ENCODE results near the gene PPP1R15A. TPM values are rescaled to one million over a fixed set of nuclear protein-coding genes. Genes with fewer than 3 reads are reported as not detected.

The PPP1R15A gene
- total RNA-seq: 66.1 and 221 TPM in 2 replicates

DNA sequence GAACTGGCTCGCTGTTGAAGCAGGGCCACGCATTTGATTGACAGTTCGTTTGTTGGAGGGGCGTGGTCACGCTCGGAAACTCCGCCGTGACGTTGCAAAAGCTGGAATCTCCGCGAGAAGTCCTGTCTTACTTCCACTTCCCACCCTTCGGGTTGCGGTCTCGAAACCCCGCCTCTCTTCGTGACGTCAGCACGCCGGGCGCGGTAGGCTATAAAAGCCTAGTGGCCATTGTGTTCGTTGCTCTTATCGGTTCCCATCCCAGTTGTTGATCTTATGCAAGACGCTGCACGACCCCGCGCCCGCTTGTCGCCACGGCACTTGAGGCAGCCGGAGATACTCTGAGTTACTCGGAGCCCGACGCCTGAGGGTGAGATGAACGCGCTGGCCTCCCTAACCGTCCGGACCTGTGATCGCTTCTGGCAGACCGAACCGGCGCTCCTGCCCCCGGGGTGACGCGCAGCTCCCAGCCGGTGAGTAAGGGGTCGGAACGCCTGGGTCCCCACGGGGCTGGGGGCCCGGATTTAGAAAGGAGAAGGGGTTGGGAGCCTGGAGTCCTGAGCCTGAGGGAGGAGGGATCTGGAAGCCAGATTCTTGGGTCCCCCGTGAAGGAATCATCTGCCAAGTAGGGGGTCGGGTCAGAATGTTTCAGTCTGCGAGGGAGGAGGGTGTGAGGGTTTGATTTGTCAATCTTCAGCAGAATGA lies at the start of gene PPP1R15A:
TSS of gene PPP1R15A (plus strand) at position 240 of the 702 bp plus-strand sequence. CDS start 813 bp downstream, outside the sequence.

DNA sequence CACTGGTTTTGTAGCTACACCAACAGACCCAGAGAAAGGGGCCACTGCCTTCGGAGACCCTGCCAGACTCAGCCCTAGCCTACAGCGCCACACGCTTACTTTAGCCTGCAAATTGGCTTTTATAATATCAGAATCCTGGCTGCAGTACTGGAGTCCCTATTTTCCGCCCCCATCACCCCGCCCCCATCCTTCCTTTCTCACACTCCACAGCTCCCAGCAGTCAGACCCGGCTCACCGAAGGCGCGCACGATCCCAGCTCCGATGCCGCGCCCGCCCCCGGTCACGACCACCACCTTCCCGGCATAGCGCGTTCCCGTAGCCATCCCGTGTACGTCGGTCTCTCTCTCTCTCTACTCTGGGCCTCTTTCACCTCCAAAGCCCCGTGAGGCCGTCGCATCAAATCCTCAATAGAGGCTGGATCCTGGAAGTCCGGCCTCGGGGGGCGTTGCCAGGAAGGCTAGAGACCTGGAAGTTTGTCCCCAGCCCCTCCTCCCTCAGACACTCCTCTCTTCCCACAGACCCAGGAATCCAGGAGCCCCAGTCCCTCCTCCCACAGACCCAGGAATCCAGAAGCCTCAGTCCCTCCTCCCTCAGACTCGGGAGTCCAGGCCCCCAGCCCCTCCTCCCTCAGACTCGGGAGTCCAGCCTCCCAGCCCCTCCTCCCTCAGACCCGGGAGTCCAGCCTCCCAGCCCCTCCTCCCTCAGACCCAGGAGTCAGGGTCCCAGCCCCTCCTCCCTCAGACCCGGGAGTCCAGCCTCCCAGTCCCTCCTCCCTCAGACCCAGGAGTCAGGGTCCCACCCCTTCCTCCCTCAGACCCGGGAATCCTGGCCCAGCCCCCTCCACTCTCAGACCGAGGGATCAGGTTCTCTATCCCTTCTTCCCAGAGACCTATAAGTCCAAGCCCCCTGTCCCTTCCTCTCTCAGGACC lies 35.9 kb upstream of the PPP1R15A start, which contains the start of gene HSD17B14:
TSS of gene HSD17B14 (minus strand) at position 403 of the 929 bp plus-strand sequence. CDS start at position 323, 80 bp downstream.

GRCh38 chr19:48868114-48868886 lies 3.9 kb upstream of the PPP1R15A start, which contains the start of gene PLEKHA4:
PLEKHA4 (minus strand) TSS chr19:48868617; CDS start chr19:48867620, 997 bp downstream.

DNA sequence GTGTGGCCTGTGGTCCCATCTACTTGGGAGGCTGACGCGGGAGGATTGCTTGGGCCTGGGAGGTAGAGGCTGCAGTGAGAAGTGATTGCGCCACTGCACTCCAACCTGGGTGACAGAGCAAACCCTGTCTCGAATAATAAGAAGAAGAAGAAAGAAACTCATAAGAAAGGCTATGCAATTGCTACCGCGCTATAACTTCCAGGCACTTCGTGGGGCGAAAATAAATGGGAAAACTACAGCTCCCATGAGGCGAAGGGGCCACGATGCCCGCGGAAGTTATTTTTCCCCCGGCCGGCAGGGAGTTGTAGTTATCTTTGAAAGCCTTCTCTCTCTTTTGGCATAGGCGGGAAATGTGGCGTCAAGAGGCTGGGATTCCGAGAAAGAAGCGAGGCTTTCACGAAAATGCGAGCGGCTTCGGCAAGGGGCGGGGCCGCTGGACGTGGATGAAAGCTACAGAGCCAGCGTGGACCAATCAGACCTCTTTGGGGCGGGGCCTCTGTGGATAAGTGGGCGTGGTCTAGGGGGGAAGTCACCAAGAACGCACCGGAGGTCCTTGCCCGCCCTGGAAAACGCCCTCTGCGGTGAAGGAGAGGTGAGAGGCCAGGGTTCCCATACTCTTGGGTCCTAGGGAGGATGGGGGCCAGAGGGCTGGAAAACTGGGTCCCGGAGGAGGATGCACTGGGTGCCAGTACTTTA lies 27.7 kb downstream of the PPP1R15A start, which contains the start of gene NUCB1:
TSS of gene NUCB1 (plus strand) at position 532 of the 696 bp plus-strand sequence. CDS start 485 bp downstream, outside the sequence.

Other genes with a start within 250 kb of the PPP1R15A start
- gene DBP, start 235.0 kb upstream of the PPP1R15A start, total RNA-seq: 1.1 and 4.8 TPM in 2 replicates
- 0.88 TPM in 1 of 2 replicates, not detected in the other for gene CA11, start 226.2 kb upstream of the PPP1R15A start, total RNA-seq
- gene NTN5, start 199.4 kb upstream of the PPP1R15A start, total RNA-seq: not detected in 2 replicates
- not detected in 2 replicates for gene FUT2, start 176.4 kb upstream of the PPP1R15A start, total RNA-seq
- gene MAMSTR, start 152.7 kb upstream of the PPP1R15A start, total RNA-seq: under 0.01 and 0.57 TPM in 2 replicates
- 0.66 and 0.72 TPM in 2 replicates for gene RASIP1, start 131.8 kb upstream of the PPP1R15A start, total RNA-seq
- gene IZUMO1, start 125.5 kb upstream of the PPP1R15A start, total RNA-seq: not detected in 2 replicates
- gene FUT1, start 119.8 kb upstream of the PPP1R15A start, total RNA-seq: under 0.01 TPM in 2 replicates
- gene FGF21, start 116.9 kb upstream of the PPP1R15A start, total RNA-seq: not detected in 2 replicates
- gene BCAT2, start 61.4 kb upstream of the PPP1R15A start, total RNA-seq: 25.4 and 44.1 TPM in 2 replicates
- 2.3 and 27.8 TPM in 2 replicates for gene HSD17B14, start 35.9 kb upstream of the PPP1R15A start, total RNA-seq
- 5.4 and 6.3 TPM in 2 replicates for gene PLEKHA4, start 3.8 kb upstream of the PPP1R15A start, total RNA-seq
- gene TULP2, start 26.3 kb downstream of the PPP1R15A start, total RNA-seq: under 0.01 and 0.22 TPM in 2 replicates
- gene NUCB1, start 27.9 kb downstream of the PPP1R15A start, total RNA-seq: 129 and 755 TPM in 2 replicates
- 0.44 TPM in 1 of 2 replicates, not detected in the other for gene DHDH, start 61.3 kb downstream of the PPP1R15A start, total RNA-seq
- 89.9 and 103 TPM in 2 replicates for gene BAX, start 82.5 kb downstream of the PPP1R15A start, total RNA-seq
- 1,638 and 6,371 TPM in 2 replicates for gene FTL, start 92.9 kb downstream of the PPP1R15A start, total RNA-seq
- 29.8 and 59.4 TPM in 2 replicates for gene GYS1, start 120.9 kb downstream of the PPP1R15A start, total RNA-seq
- 164 and 281 TPM in 2 replicates for gene RUVBL2, start 121.5 kb downstream of the PPP1R15A start, total RNA-seq
- gene LHB, start 144.7 kb downstream of the PPP1R15A start, total RNA-seq: not detected in 2 replicates
- not detected in 2 replicates for gene CGB3, start 151.9 kb downstream of the PPP1R15A start, total RNA-seq
- gene CGB2, start 159.5 kb downstream of the PPP1R15A start, total RNA-seq: not detected in 2 replicates
- not detected in 2 replicates for gene CGB1, start 164.5 kb downstream of the PPP1R15A start, total RNA-seq
- not detected in 2 replicates for gene CGB5, start 171.4 kb downstream of the PPP1R15A start, total RNA-seq
- gene CGB8, start 176.7 kb downstream of the PPP1R15A start, total RNA-seq: not detected in 2 replicates
- gene CGB7, start 185.3 kb downstream of the PPP1R15A start, total RNA-seq: 0.14 TPM in 1 of 2 replicates, not detected in the other
- not detected in 2 replicates for gene NTF4, start 192.4 kb downstream of the PPP1R15A start, total RNA-seq
- gene KCNA7, start 200.3 kb downstream of the PPP1R15A start, total RNA-seq: not detected in 2 replicates
- 118 and 186 TPM in 2 replicates for gene SNRNP70, start 213.0 kb downstream of the PPP1R15A start, total RNA-seq
- gene LIN7B, start 241.9 kb downstream of the PPP1R15A start, total RNA-seq: 3.7 and 5.7 TPM in 2 replicates
- gene C19orf73, start 246.7 kb downstream of the PPP1R15A start, total RNA-seq: 0.66 and 1.3 TPM in 2 replicates
- 1.1 and 3.1 TPM in 2 replicates for gene PPFIA3, start 247.1 kb downstream of the PPP1R15A start, total RNA-seq

Data from placental pericyte (primary cell).